GM18873 (cell line): ENCODE results near the gene TBC1D3.
"Not testable (repeated sequence)": the region's sequence is repeated elsewhere in the genome, so short reads cannot be mapped to it uniquely, and the experiment has no call there.

Experiments used
- ATAC-seq: cut with Tn5 transposase; IDR thresholded peaks from one replicate; pipeline ENCODE4 v1.9.1; 2021; ENCODE audit warnings: mild to moderate bottlenecking, moderate library complexity, moderate number of reproducible peaks; ENCODE audit not compliant: unreplicated experiment, low FRiP score

Gene TBC1D3

GRCh38 chr17:38192455-38192854 lies at the start of gene TBC1D3:
Gene TBC1D3, minus strand, starts transcription at chr17:38192555. Its CDS starts 1,526 bp downstream, at chr17:38191029.
- ATAC-seq: not testable (repeated sequence)

DNA sequence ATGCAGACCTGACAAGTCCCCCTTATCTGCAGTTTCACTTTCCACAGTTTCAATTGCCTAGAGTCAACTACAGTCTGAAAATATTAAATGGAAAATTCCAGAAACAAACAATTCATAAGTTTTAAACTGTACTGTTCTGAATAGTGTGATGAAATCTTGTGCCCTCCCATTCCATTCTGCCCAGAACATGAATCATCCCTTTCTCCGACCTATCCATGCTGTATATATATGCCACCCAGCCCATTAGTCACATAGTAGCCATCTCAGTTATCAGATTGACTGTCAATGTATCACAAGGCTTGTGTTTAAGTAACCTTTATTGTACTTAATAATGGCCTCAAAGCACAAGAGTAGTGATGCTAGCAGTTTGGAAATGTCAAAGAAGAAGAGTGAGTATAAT lies 40.4 kb upstream of the TBC1D3 start:
- ATAC-seq: not testable (repeated sequence)

DNA sequence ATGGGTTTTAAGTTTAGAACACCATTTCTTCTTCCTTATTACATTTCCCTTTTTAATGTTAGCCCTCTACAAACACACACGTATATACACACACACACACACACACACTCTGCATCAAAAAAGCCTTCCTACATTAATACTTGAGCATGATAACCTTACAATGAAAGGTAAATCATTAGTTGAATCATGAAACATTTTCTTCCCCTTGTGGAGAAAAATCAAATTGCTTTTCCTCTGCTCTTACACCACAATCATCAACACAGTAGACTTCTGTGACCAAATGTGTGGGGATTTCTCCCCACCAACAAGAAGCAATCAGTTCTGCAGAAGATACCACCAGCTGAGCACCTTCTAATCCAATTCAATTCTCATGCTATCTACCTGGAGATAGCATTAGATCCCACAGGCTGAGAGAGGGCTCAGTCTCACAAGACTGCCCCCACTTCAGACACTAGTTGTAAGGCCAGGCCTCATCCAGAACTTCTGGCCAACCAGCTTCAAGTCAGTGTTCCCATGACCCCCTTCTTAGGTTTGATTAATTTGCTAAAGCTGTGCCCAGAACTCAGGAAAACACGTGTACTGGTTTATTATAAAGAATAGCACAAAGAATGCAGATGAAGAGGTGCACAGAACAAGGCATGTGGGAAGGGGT lies 33.6 kb upstream of the TBC1D3 start:
- ATAC-seq: not testable (repeated sequence)

- ATAC-seq: not testable (repeated sequence)
These were observed 28.5 kb upstream of the TBC1D3 start for GRCh38 chr17:38220867-38221266.

GRCh38 chr17:38200271-38200670 lies 7.9 kb upstream of the TBC1D3 start:
- ATAC-seq: not testable (repeated sequence)

GRCh38 chr17:38134860-38135259 lies 57.5 kb downstream of the TBC1D3 start:
- not testable (repeated sequence) for ATAC-seq
